ENCODE results near the gene FNDC10. TPM values are rescaled to one million over a fixed set of nuclear protein-coding genes. Genes with fewer than 3 reads are reported as not detected.

Gene FNDC10
- total and polyA plus RNA-seq, 10 of the 15 experiments (the other 5 are each of a cell fraction or from before 2014, with no cell fraction given): 0.05 to 1.3 (median 0.25) TPM; not detected in 4

DNA sequence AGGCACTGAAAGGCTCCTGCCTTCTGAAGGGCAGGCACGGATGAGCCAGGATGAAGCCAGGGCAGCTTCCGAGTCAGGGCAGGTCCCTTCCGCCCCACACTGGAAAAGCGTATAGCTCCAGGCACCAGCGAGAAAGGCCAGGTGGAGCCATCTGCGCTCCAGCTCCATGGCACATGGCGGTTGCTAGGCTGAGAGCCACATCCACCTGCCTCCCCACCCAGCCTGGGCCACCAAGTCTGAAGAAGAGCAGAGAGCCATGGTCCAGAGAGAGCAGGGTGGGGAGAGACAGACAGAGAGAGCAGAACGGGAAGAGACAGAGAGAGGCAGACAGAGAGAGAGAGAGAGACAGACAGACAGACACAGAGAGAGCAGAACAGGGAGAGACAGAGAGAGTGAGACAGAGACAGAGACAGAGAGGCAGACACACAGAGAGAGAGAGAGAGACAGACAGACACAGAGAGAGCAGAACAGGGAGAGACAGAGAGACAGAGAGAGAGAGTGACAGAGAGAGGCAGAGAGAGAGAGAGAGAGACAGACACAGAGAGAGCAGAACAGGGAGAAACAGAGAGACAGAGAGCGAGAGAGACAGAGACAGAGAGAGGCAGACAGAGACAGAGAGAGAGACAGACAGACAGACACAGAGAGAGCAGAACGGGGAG lies 5.2 kb downstream of the FNDC10 start:
- Histone ChIP-seq H3K27me3 (replicated peaks in 1 of 2; ENCODE audit: control insufficient read depth in 2 of 2, insufficient read depth in 2 of 2, low read length in 1 of 2) (peaks cover 0 to 2% of the 10 kb centered on the region in 2 experiments; a peak in 1 of 4 replicates), H3K4me2 (ENCODE audit: control insufficient read depth, insufficient read depth) (no peak overlapping the region), H2AFZ (ENCODE audit: control insufficient read depth, low read depth, low read length) (no peak overlapping the region), H3K9me3 (replicated peaks; ENCODE audit: control insufficient read depth, insufficient read depth, low read length) (no peaks in the 10 kb centered on the region), H3K27ac (ENCODE audit: control insufficient read depth, insufficient read depth) (no peak overlapping the region), H3K4me3 (no peak overlapping the region), H3K9ac (ENCODE audit: control insufficient read depth, insufficient read depth, low read length) (no peak overlapping the region), H3K36me3 (ENCODE audit: control insufficient read depth in 2 of 2, insufficient read depth in 2 of 2, low read length in 1 of 2) (no peaks in the 10 kb centered on the region), H4K20me1 (ENCODE audit: control insufficient read depth, insufficient read depth) (no peaks in the 10 kb centered on the region), H3K79me2 (ENCODE audit: control insufficient read depth, insufficient read depth, low read length) (no peaks in the 10 kb centered on the region), H3K4me1 (ENCODE audit: control insufficient read depth, insufficient read depth, low read length) (peaks cover 12% of the 10 kb centered on the region)
- intact Hi-C loops (cut with micrococcal nuclease; ENCODE audit: unreplicated experiment) (no loop called here), in situ Hi-C loops (cut with MboI) (no loop called here)
- POLR2A ChIA-PET: no interaction called here
- SMC1A ChIA-PET (ENCODE audit: uncharacterized antibody, unreplicated experiment): no interaction called here
- BruUV-seq (replicated peaks): no TSS peak
- ATAC-seq (peak; percentile 46), FAIRE-seq (peak; percentile 44), DNase-seq (ENCODE audit: low read depth, low spot score) (no peak)
- CTCF ChIA-PET: no interaction called here
- RAD21 ChIA-PET (ENCODE audit: unreplicated experiment): no interaction called here
- no peak for TF ChIP-seq TCF3 (IDR thresholded peaks at IDR 0.05; ENCODE audit: borderline replicate concordance, insufficient read depth, low read depth, low read length)
- TF ChIP-seq SIX5 (IDR thresholded peaks at IDR 0.05; ENCODE audit: low read depth, low read length, severe bottlenecking): no peak
- TF ChIP-seq, protein P1, sequence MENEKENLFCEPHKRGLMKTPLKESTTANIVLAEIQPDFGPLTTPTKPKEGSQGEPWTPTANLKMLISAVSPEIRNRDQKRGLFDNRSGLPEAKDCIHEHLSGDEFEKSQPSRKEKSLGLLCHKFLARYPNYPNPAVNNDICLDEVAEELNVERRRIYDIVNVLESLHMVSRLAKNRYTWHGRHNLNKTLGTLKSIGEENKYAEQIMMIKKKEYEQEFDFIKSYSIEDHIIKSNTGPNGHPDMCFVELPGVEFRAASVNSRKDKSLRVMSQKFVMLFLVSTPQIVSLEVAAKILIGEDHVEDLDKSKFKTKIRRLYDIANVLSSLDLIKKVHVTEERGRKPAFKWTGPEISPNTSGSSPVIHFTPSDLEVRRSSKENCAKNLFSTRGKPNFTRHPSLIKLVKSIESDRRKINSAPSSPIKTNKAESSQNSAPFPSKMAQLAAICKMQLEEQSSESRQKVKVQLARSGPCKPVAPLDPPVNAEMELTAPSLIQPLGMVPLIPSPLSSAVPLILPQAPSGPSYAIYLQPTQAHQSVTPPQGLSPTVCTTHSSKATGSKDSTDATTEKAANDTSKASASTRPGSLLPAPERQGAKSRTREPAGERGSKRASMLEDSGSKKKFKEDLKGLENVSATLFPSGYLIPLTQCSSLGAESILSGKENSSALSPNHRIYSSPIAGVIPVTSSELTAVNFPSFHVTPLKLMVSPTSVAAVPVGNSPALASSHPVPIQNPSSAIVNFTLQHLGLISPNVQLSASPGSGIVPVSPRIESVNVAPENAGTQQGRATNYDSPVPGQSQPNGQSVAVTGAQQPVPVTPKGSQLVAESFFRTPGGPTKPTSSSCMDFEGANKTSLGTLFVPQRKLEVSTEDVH (IDR thresholded peaks at IDR 0.05; ENCODE audit: low read depth, partially characterized antibody): no peak
- no peak for TF ChIP-seq ZSCAN29 (IDR thresholded peaks at IDR 0.05)
- WGBS (ENCODE audit: insufficient coverage, insufficient replicate concordance, low lambda C conversion rate, missing lambda C conversion rate): 54% methylated on average over 10 of the region's 10 CpGs
